ENCODE measurements around the gene STAG2.

DNA sequence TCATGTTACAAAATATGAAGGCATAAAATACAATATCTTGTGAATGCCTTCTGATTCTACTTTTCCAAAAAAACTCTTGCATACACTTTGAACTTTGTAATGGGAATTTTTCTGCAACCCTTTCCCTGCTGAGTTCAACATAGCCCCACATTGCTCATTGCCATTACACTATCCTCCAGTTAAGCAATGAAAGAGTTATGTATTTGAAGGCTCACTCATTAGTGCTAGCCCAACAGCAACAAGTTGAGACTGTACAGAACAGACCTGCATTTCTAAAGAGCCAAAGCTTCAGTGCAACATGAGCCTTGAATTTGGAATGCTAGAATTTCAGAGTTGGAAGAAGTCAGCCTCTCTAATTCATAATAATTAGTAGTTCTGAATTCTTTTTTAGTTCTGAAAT is 44.4 kb upstream of the STAG2 start:
- TF ChIP-seq, protein P1, sequence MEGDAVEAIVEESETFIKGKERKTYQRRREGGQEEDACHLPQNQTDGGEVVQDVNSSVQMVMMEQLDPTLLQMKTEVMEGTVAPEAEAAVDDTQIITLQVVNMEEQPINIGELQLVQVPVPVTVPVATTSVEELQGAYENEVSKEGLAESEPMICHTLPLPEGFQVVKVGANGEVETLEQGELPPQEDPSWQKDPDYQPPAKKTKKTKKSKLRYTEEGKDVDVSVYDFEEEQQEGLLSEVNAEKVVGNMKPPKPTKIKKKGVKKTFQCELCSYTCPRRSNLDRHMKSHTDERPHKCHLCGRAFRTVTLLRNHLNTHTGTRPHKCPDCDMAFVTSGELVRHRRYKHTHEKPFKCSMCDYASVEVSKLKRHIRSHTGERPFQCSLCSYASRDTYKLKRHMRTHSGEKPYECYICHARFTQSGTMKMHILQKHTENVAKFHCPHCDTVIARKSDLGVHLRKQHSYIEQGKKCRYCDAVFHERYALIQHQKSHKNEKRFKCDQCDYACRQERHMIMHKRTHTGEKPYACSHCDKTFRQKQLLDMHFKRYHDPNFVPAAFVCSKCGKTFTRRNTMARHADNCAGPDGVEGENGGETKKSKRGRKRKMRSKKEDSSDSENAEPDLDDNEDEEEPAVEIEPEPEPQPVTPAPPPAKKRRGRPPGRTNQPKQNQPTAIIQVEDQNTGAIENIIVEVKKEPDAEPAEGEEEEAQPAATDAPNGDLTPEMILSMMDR (IDR thresholded peaks at IDR 0.05): no peak
- TF ChIP-seq EZH2phosphoT487 (IDR thresholded peaks at IDR 0.05): no peak

Data from neural progenitor cell (in vitro differentiated cells).